Activated B cell treated with CpG ODN at 0.5 μM for 24 hours (primary cell): Measurements from ENCODE around the gene MAN1A1. TPM values are rescaled to one million over a fixed set of nuclear protein-coding genes. Genes with fewer than 3 reads are reported as not detected.

ENCODE experiments used
- ATAC-seq: fragments of 200-7000 bp; cut with Tn5 transposase; one replicate; pipeline ENCODE4 v1.10.0; 2021; ENCODE audit warnings: low read depth, mild to moderate bottlenecking, moderate library complexity
- CTCF ChIA-PET: fragments of 350-600 bp; sonication (Branson Sonifier 250); formaldehyde crosslinking; loops from one replicate; lab custom pipeline; 2021; ENCODE audit warnings: antibody characterized with exemption; lab: Charles Lee
- POLR2A ChIA-PET: fragments of 350-600 bp; sonication (Branson Sonifier 250); formaldehyde crosslinking; loops from one replicate; lab custom pipeline; 2021; ENCODE audit warnings: antibody characterized with exemption; lab: Charles Lee
- DNase-seq: peaks from one replicate; pipeline ENCODE4 v3.0.0; 2022
- H3K27ac Mint-ChIP-seq: one replicate; pipeline ENCODE4 v1.8.0; 2020; ENCODE audit warnings: mixed read lengths
- H3K27me3 Mint-ChIP-seq: one replicate; pipeline ENCODE4 v1.8.0; 2021; ENCODE audit warnings: mixed read lengths
- H3K36me3 Mint-ChIP-seq: one replicate; pipeline ENCODE4 v1.8.0; 2021; ENCODE audit warnings: low read depth, mixed read lengths
- H3K4me1 Mint-ChIP-seq: one replicate; pipeline ENCODE4 v1.8.0; 2021; ENCODE audit warnings: mixed read lengths
- H3K4me3 Mint-ChIP-seq: one replicate; pipeline ENCODE4 v1.8.0; 2020; ENCODE audit warnings: mild to moderate bottlenecking, mixed read lengths
- H3K9me3 Mint-ChIP-seq: one replicate; pipeline ENCODE4 v1.8.0; 2020; ENCODE audit warnings: mixed read lengths
- intact Hi-C: fragments of 100-400 bp; cut with micrococcal nuclease; formaldehyde crosslinking; loops from one replicate; pipeline ENCODE4 v1.15.1; 2024
- total RNA-seq: library from RNA; stranded (reverse); gene quantifications from 2 replicates; pipeline ENCODE4 v1.2.3, GENCODE V29; 2022
- TF ChIP-seq, protein P1 (sequence below): fragments of 200-600 bp; IDR thresholded peaks from one replicate; pipeline ENCODE4 v1.8.0; 2022; ENCODE audit warnings: antibody characterized with exemption, mild to moderate bottlenecking

MAN1A1 gene
- total RNA-seq, 1 donor from 2014 or later: 18.1 TPM

GRCh38 chr6:119201480-119201879, 148.1 kb downstream of the MAN1A1 start:
- ChIA-PET POLR2A (no interaction called here), CTCF (no interaction called here)
- Mint-ChIP-seq H3K36me3 (peaks cover 38% of the 10 kb centered on the region), H3K4me3 (no peak overlapping the region), H3K27me3 (no peaks in the 10 kb centered on the region), H3K27ac (no peak overlapping the region), H3K4me1 (peaks cover 8% of the 10 kb centered on the region), H3K9me3 (no peaks in the 10 kb centered on the region)
- TF ChIP-seq, protein P1, sequence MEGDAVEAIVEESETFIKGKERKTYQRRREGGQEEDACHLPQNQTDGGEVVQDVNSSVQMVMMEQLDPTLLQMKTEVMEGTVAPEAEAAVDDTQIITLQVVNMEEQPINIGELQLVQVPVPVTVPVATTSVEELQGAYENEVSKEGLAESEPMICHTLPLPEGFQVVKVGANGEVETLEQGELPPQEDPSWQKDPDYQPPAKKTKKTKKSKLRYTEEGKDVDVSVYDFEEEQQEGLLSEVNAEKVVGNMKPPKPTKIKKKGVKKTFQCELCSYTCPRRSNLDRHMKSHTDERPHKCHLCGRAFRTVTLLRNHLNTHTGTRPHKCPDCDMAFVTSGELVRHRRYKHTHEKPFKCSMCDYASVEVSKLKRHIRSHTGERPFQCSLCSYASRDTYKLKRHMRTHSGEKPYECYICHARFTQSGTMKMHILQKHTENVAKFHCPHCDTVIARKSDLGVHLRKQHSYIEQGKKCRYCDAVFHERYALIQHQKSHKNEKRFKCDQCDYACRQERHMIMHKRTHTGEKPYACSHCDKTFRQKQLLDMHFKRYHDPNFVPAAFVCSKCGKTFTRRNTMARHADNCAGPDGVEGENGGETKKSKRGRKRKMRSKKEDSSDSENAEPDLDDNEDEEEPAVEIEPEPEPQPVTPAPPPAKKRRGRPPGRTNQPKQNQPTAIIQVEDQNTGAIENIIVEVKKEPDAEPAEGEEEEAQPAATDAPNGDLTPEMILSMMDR: no peak
- DNase-seq: no peak
- ATAC-seq: no peak
- intact Hi-C loops: no loop called here

- intact Hi-C loops: no loop called here
- H3K27me3 Mint-ChIP-seq: no peaks in the 10 kb centered on the region
- no peaks in the 10 kb centered on the region for H3K4me1 Mint-ChIP-seq
- CTCF ChIA-PET: no interaction called here
- TF ChIP-seq, protein P1: no peak
- no peak overlapping the region for H3K4me3 Mint-ChIP-seq
- no peak for ATAC-seq
- H3K27ac Mint-ChIP-seq: no peak overlapping the region
- H3K9me3 Mint-ChIP-seq: no peaks in the 10 kb centered on the region
- POLR2A ChIA-PET: no interaction called here
- DNase-seq: no peak
- peaks cover 42% of the 10 kb centered on the region for H3K36me3 Mint-ChIP-seq
Observed at GRCh38 chr6:119200512-119201175, 148.9 kb downstream of the MAN1A1 start.

- intact Hi-C loops: no loop called here
- Mint-ChIP-seq H3K27ac (no peak overlapping the region), H3K4me1 (no peaks in the 10 kb centered on the region), H3K36me3 (peaks cover 48% of the 10 kb centered on the region), H3K9me3 (no peaks in the 10 kb centered on the region), H3K27me3 (no peaks in the 10 kb centered on the region), H3K4me3 (no peak overlapping the region)
- TF ChIP-seq, protein P1: no peak
- no peak for ATAC-seq
- no peak for DNase-seq
- ChIA-PET CTCF (no interaction called here), POLR2A (no interaction called here)
Observed at GRCh38 chr6:119197271-119197670, 152.3 kb downstream of the MAN1A1 start.

- intact Hi-C loops: no loop called here
- ATAC-seq (no peak), DNase-seq (no peak)
- Mint-ChIP-seq H3K4me1 (no peaks in the 10 kb centered on the region), H3K4me3 (no peak overlapping the region), H3K9me3 (no peaks in the 10 kb centered on the region), H3K36me3 (peaks cover 52% of the 10 kb centered on the region), H3K27me3 (no peaks in the 10 kb centered on the region), H3K27ac (no peak overlapping the region)
- TF ChIP-seq, protein P1: no peak
- ChIA-PET POLR2A (interaction anchor here (0.7 kb wide), 1 partner anchor 362 kb away, joined by 3 read pairs; no protein-coding TSS in a partner anchor), CTCF (no interaction called here)
Observed at GRCh38 chr6:119196715-119197114, 152.8 kb downstream of the MAN1A1 start.

GRCh38 chr6:119195848-119196247, 153.7 kb downstream of the MAN1A1 start:
- POLR2A ChIA-PET: no interaction called here
- CTCF ChIA-PET: no interaction called here
- no peak for ATAC-seq
- no peak for DNase-seq
- Mint-ChIP-seq H3K4me1 (no peaks in the 10 kb centered on the region), H3K36me3 (peaks cover 49% of the 10 kb centered on the region), H3K9me3 (no peaks in the 10 kb centered on the region), H3K27me3 (no peaks in the 10 kb centered on the region), H3K27ac (no peak overlapping the region), H3K4me3 (no peak overlapping the region)
- intact Hi-C loops: no loop called here
- TF ChIP-seq, protein P1: no peak
